H9 (cell line): Measurements from ENCODE around the gene LRRK1. TPM values are rescaled to one million over a fixed set of nuclear protein-coding genes. Genes with fewer than 3 reads are reported as not detected.

Experiments used
- DNase-seq: peaks from one replicate; pipeline ENCODE4 v3.0.0-alpha.2; 2017
- H2AFZ ChIP-seq: one replicate; pipeline ENCODE4 v1.6.1; 2013; ENCODE audit warnings: mild to moderate bottlenecking, low read length, control low read depth, moderate library complexity
- H2AK5ac ChIP-seq: 2 replicates; pipeline ENCODE4 v1.6.1; 2013; ENCODE audit warnings: low read length, control low read depth, mixed read lengths; ENCODE audit not compliant: insufficient read length
- H2BK120ac ChIP-seq: one replicate; pipeline ENCODE4 v1.6.1; 2013; ENCODE audit warnings: low read depth, mild to moderate bottlenecking, low read length, control low read depth, inconsistent platforms; ENCODE audit not compliant: poor library complexity, severe bottlenecking
- H2BK12ac ChIP-seq: 2 replicates; pipeline ENCODE4 v1.6.1; 2013; ENCODE audit warnings: low read length, control low read depth, mixed read lengths, low read depth; ENCODE audit not compliant: insufficient read length
- H2BK15ac ChIP-seq: 2 replicates; pipeline ENCODE4 v1.6.1; 2013; ENCODE audit warnings: low read depth, low read length, control low read depth
- H2BK20ac ChIP-seq: one replicate; pipeline ENCODE4 v1.6.1; 2013; ENCODE audit warnings: low read depth, mild to moderate bottlenecking, low read length, control low read depth, inconsistent platforms; ENCODE audit not compliant: poor library complexity, severe bottlenecking
- H2BK5ac ChIP-seq: 2 replicates; pipeline ENCODE4 v1.6.1; 2013; ENCODE audit warnings: low read length, control low read depth, mixed read lengths; ENCODE audit not compliant: insufficient read length
- H3K14ac ChIP-seq: 2 replicates; pipeline ENCODE4 v1.6.1; 2013; ENCODE audit warnings: low read length, control low read depth; ENCODE audit not compliant: insufficient read depth
- H3K18ac ChIP-seq: 2 replicates; pipeline ENCODE4 v1.6.1; 2013; ENCODE audit warnings: low read depth, mild to moderate bottlenecking, mixed read lengths, low read length, control low read depth; ENCODE audit not compliant: insufficient read length
- H3K23ac ChIP-seq: 2 replicates; pipeline ENCODE4 v1.6.1; 2013; ENCODE audit warnings: low read length, control low read depth, mixed read lengths, low read depth; ENCODE audit not compliant: insufficient read length
- H3K23me2 ChIP-seq: 2 replicates; pipeline ENCODE4 v1.6.1; 2013; ENCODE audit warnings: low read depth, mild to moderate bottlenecking, mixed read lengths, low read length, control low read depth; ENCODE audit not compliant: insufficient read length, poor library complexity, severe bottlenecking
- H3K27ac ChIP-seq: 2 replicates; pipeline ENCODE4 v1.5.1; 2013; ENCODE audit warnings: low read length, control low read depth, mixed read lengths, low read depth; ENCODE audit not compliant: insufficient read length
- H3K27me3 ChIP-seq: 2 replicates; pipeline ENCODE4 v1.6.1; 2013; ENCODE audit warnings: low read length, control low read depth, inconsistent platforms; ENCODE audit not compliant: insufficient read depth
- H3K4ac ChIP-seq: 2 replicates; pipeline ENCODE4 v1.6.1; 2013; ENCODE audit warnings: low read depth, mild to moderate bottlenecking, control low read depth, inconsistent platforms, low read length, moderate library complexity
- H3K4me1 ChIP-seq: 2 replicates; pipeline ENCODE4 v1.6.1; 2013; ENCODE audit warnings: low read length, control low read depth, inconsistent platforms; ENCODE audit not compliant: insufficient read depth
- H3K4me2 ChIP-seq: 2 replicates; pipeline ENCODE4 v1.6.1; 2013; ENCODE audit warnings: low read length, control low read depth, mixed read lengths; ENCODE audit not compliant: insufficient read length, insufficient read depth
- H3K56ac ChIP-seq: 2 replicates; pipeline ENCODE4 v1.6.1; 2013; ENCODE audit warnings: low read depth, mild to moderate bottlenecking, mixed read lengths, low read length, control low read depth; ENCODE audit not compliant: insufficient read length
- H3K79me1 ChIP-seq: 2 replicates; pipeline ENCODE4 v1.6.1; 2013; ENCODE audit warnings: low read depth, mild to moderate bottlenecking, moderate library complexity, low read length, control low read depth, inconsistent platforms; ENCODE audit not compliant: insufficient read depth, poor library complexity, severe bottlenecking
- H3K79me2 ChIP-seq: 2 replicates; pipeline ENCODE4 v1.6.1; 2013; ENCODE audit warnings: low read length, control low read depth, inconsistent platforms; ENCODE audit not compliant: insufficient read depth
- H3K9ac ChIP-seq: 2 replicates; pipeline ENCODE4 v1.6.1; 2013; ENCODE audit warnings: low read length, control low read depth, mixed read lengths; ENCODE audit not compliant: insufficient read length; ENCODE audit errors: extremely low read depth
- H3K9me3 ChIP-seq: one replicate; pipeline ENCODE4 v1.6.1; 2013; ENCODE audit warnings: low read depth, low read length, inconsistent platforms; ENCODE audit not compliant: control insufficient read depth
- H3T11ph ChIP-seq: one replicate; pipeline ENCODE4 v1.6.1; 2013; ENCODE audit warnings: mild to moderate bottlenecking, low read length, control low read depth, inconsistent platforms
- H4K20me1 ChIP-seq: one replicate; pipeline ENCODE4 v1.6.1; 2013; ENCODE audit not compliant: control insufficient read depth, insufficient read length, insufficient read depth
- H4K5ac ChIP-seq: 2 replicates; pipeline ENCODE4 v1.6.1; 2013; ENCODE audit warnings: low read depth, mild to moderate bottlenecking, mixed read lengths, low read length, control low read depth; ENCODE audit not compliant: insufficient read length
- H4K8ac ChIP-seq: replicated peaks from 2 replicates; pipeline ENCODE4 v1.6.1; 2013; ENCODE audit warnings: low read length, control low read depth, mixed read lengths, low read depth; ENCODE audit not compliant: insufficient read length
- H4K91ac ChIP-seq: 2 replicates; pipeline ENCODE4 v1.6.1; 2013; ENCODE audit warnings: low read depth, mild to moderate bottlenecking, moderate library complexity, mixed read lengths, low read length, control low read depth; ENCODE audit not compliant: insufficient read length
- H3K27ac Mint-ChIP-seq, 3 experiments: 2 replicates in 2 of 3; 3 replicates in 1 of 3; pipeline ENCODE4 v1.8.0; 2020 to 2021; ENCODE audit warnings: mixed read lengths in 3 of 3, mild to moderate bottlenecking in 1 of 3, moderate library complexity in 1 of 3
- H3K27me3 Mint-ChIP-seq: 2 replicates; pipeline ENCODE4 v1.8.0; 2021; ENCODE audit warnings: low read depth, mild to moderate bottlenecking, moderate library complexity, mixed read lengths
- H3K36me3 Mint-ChIP-seq, 3 experiments: 2 replicates in 2 of 3; 3 replicates in 1 of 3; pipeline ENCODE4 v1.8.0; 2020 to 2021; ENCODE audit warnings: low read depth in 3 of 3, mixed read lengths in 3 of 3; ENCODE audit not compliant: insufficient read depth in 1 of 3
- H3K4me1 Mint-ChIP-seq, 2 experiments: 2 replicates each; pipeline ENCODE4 v1.8.0; 2020; ENCODE audit warnings: mixed read lengths in 2 of 2
- H3K4me3 Mint-ChIP-seq, 2 experiments: 2 replicates in 1 of 2; 3 replicates in 1 of 2; pipeline ENCODE4 v1.8.0; 2020 to 2021; ENCODE audit warnings: mild to moderate bottlenecking in 2 of 2, mixed read lengths in 2 of 2, moderate library complexity in 1 of 2
- H3K9me3 Mint-ChIP-seq, 2 experiments: 2 replicates in 1 of 2; 3 replicates in 1 of 2; pipeline ENCODE4 v1.8.0; 2020; ENCODE audit warnings: mild to moderate bottlenecking in 2 of 2, mixed read lengths in 2 of 2, moderate library complexity in 1 of 2
- CTCF ChIP-seq: fragments of 200-600 bp; sonication (generic); conservative IDR thresholded peaks from 3 replicates; pipeline ENCODE4 v1.8.0; 2021; ENCODE audit warnings: antibody characterized with exemption, mild to moderate bottlenecking
- WGBS: extraction: QIAGEN DNeasy Blood & Tissue Kit; methylation state at CpG from one replicate; pipeline ENCODE4 v1.1.7; 2013; ENCODE audit warnings: missing lambda C conversion rate, low lambda C conversion rate, mixed read lengths; ENCODE audit not compliant: insufficient read length; ENCODE audit errors: extremely low coverage; 5-methylcytosine and 5-hydroxymethylcytosine counted together
- total RNA-seq: library from RNA; stranded (reverse); gene quantifications from 2 replicates; pipeline ENCODE4 v1.2.1, GENCODE V29; 2021

LRRK1 gene
- total RNA-seq, 1 experiment from 2014 or later = 4.0 TPM

- no peak overlapping the region for H4K5ac ChIP-seq
- no peak for DNase-seq
- no CpG with 5 or more reads among the region's 5 CpGs for WGBS
- Mint-ChIP-seq H3K27ac (peak overlapping the region in 1 of 3 experiments; percentile 72; a peak in 1 of 7 replicates), H3K36me3 (peaks cover 3 to 14% (median 8%) of the 10 kb centered on the region in 3 experiments; a peak in 5 of 7 replicates), H3K4me1 (peaks cover 20 to 24% of the 10 kb centered on the region in 2 experiments), H3K4me3 (no peak overlapping the region), H3K9me3 (peaks cover 14% of the 10 kb centered on the region in 2 experiments), H3K27me3 (peaks cover 13% of the 10 kb centered on the region)
- H3T11ph ChIP-seq = no peak overlapping the region
- no peaks in the 10 kb centered on the region for H3K79me2 ChIP-seq
- H3K23ac ChIP-seq = no peak overlapping the region
- no peak overlapping the region for H2AFZ ChIP-seq
- no peak overlapping the region for H2BK120ac ChIP-seq
- H3K9ac ChIP-seq = no peak overlapping the region
- no peak for TF ChIP-seq CTCF
- H3K23me2 ChIP-seq = no peaks in the 10 kb centered on the region
- no peak overlapping the region for H3K4ac ChIP-seq
- H2BK5ac ChIP-seq = no peak overlapping the region
- peaks cover 6% of the 10 kb centered on the region for H3K4me1 ChIP-seq
- no peak overlapping the region for H3K14ac ChIP-seq
- H4K8ac ChIP-seq = no peak overlapping the region
- no peaks in the 10 kb centered on the region for H3K27me3 ChIP-seq
- no peak overlapping the region for H2BK15ac ChIP-seq
- peaks cover 6% of the 10 kb centered on the region for H3K9me3 ChIP-seq
- no peak overlapping the region for H3K18ac ChIP-seq
- H3K56ac ChIP-seq = no peak overlapping the region
- no peak overlapping the region for H4K91ac ChIP-seq
- no peak overlapping the region for H3K27ac ChIP-seq
- H3K79me1 ChIP-seq = no peaks in the 10 kb centered on the region
- no peak overlapping the region for H2AK5ac ChIP-seq
- H2BK12ac ChIP-seq = no peak overlapping the region
- H4K20me1 ChIP-seq = no peaks in the 10 kb centered on the region
- H2BK20ac ChIP-seq = no peak overlapping the region
- H3K4me2 ChIP-seq = no peak overlapping the region
These were observed 81.1 kb downstream of the LRRK1 start for GRCh38 chr15:101000271-101000681.
